ENCODE results near the gene ABCA13. TPM values are rescaled to one million over a fixed set of nuclear protein-coding genes. Genes with fewer than 3 reads are reported as not detected.

The ABCA13 gene
- total RNA-seq, 1 donor from 2014 or later = not detected

DNA sequence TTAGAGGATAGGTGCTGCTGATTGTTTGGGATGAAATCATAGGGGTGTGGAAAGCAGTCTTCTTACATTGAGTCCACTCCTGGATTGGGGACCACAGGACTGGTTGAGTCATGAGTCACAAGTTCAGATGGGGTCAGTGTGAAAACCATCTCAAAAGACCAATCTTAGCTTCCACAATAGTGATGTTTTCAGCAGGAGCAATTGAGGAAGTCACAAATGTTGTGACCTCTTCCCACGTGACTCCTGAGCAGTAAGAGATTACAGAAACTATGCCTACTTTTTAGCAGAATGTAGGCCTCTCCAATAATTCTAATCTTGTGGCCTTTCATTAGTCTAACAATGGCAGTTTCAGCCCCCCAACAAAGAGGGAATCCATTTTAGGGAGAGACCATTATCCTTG is 496.1 kb downstream of the ABCA13 start:
- no peaks in the 10 kb centered on the region for H3K36me3 Mint-ChIP-seq

DNA sequence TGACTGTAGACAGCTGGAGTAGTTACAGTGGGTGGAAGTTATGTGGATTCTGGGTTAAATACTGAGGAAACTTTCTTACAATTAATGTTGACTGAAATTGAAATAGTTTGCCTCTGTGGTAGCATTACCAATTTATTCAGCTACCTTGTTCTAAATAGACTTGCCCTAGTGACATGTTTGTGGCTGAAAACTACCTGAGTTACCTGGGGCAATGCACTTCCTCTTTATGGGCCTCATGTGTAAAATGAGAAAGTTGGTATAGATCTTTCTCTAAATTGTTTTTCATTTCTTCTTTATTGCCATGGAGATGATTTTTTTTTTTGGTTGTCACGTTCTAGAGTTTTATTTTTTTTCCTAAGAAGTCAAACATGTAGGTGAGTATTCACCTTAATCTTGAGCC is 500.4 kb downstream of the ABCA13 start:
- H4K20me1 ChIP-seq (ENCODE audit: low read depth) = no peaks in the 10 kb centered on the region
- H3K27me3 Mint-ChIP-seq (ENCODE audit: insufficient read depth, low read depth) = peaks cover 6% of the 10 kb centered on the region
- H3K4me1 ChIP-seq = no peaks in the 10 kb centered on the region
- no peak overlapping the region for H3K4me2 ChIP-seq
- no peak overlapping the region for H3K27ac ChIP-seq
- H3K9ac ChIP-seq = no peak overlapping the region
- no peak overlapping the region for H3K4me3 ChIP-seq
- no peaks in the 10 kb centered on the region for H3K36me3 Mint-ChIP-seq
- TF ChIP-seq EZH2phosphoT487 (IDR thresholded peaks at IDR 0.05) = no peak
- H3K9me3 ChIP-seq (ENCODE audit: low read depth) = no peaks in the 10 kb centered on the region
- H3K27ac Mint-ChIP-seq = no peak overlapping the region
- no peak overlapping the region for H3K4me3 Mint-ChIP-seq
- no peaks in the 10 kb centered on the region for H3K79me2 ChIP-seq (ENCODE audit: low read depth)
- H3K36me3 ChIP-seq = no peaks in the 10 kb centered on the region
- H3F3A ChIP-seq (ENCODE audit: low read depth) = no peaks in the 10 kb centered on the region
- no peaks in the 10 kb centered on the region for H3K27me3 ChIP-seq
- no peak for DNase-seq (ENCODE audit: low spot score)
- H3K9me3 Mint-ChIP-seq = peaks cover 18% of the 10 kb centered on the region
- H2AFZ ChIP-seq (replicated peaks) = no peak overlapping the region
- no peaks in the 10 kb centered on the region for H3K4me1 Mint-ChIP-seq

More for the DNA sequence above, 496.1 kb downstream of the ABCA13 start:
- no peak overlapping the region for H2AFZ ChIP-seq (replicated peaks)
- no peaks in the 10 kb centered on the region for H3F3A ChIP-seq (ENCODE audit: low read depth)
- TF ChIP-seq, protein P1, sequence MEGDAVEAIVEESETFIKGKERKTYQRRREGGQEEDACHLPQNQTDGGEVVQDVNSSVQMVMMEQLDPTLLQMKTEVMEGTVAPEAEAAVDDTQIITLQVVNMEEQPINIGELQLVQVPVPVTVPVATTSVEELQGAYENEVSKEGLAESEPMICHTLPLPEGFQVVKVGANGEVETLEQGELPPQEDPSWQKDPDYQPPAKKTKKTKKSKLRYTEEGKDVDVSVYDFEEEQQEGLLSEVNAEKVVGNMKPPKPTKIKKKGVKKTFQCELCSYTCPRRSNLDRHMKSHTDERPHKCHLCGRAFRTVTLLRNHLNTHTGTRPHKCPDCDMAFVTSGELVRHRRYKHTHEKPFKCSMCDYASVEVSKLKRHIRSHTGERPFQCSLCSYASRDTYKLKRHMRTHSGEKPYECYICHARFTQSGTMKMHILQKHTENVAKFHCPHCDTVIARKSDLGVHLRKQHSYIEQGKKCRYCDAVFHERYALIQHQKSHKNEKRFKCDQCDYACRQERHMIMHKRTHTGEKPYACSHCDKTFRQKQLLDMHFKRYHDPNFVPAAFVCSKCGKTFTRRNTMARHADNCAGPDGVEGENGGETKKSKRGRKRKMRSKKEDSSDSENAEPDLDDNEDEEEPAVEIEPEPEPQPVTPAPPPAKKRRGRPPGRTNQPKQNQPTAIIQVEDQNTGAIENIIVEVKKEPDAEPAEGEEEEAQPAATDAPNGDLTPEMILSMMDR (IDR thresholded peaks at IDR 0.05) = no peak
- TF ChIP-seq EZH2phosphoT487 (IDR thresholded peaks at IDR 0.05) (no peak), EZH2 (IDR thresholded peaks at IDR 0.05) (no peak)
- no peak overlapping the region for H3K27ac ChIP-seq
- H3K4me3 ChIP-seq = no peak overlapping the region
- H3K36me3 ChIP-seq = no peaks in the 10 kb centered on the region
- Mint-ChIP-seq H3K27ac (no peak overlapping the region), H3K27me3 (ENCODE audit: insufficient read depth, low read depth) (peaks cover 3% of the 10 kb centered on the region), H3K9me3 (no peaks in the 10 kb centered on the region), H3K4me1 (peaks cover 3% of the 10 kb centered on the region), H3K4me3 (no peak overlapping the region)
- no peaks in the 10 kb centered on the region for H3K9me3 ChIP-seq (ENCODE audit: low read depth)
- DNase-seq (ENCODE audit: low spot score) = no peak
- no peaks in the 10 kb centered on the region for H3K4me1 ChIP-seq
- H3K79me2 ChIP-seq (ENCODE audit: low read depth) = no peaks in the 10 kb centered on the region
- H3K4me2 ChIP-seq = no peak overlapping the region
- no peak overlapping the region for H3K9ac ChIP-seq
- H3K27me3 ChIP-seq = no peaks in the 10 kb centered on the region
- no peaks in the 10 kb centered on the region for H4K20me1 ChIP-seq (ENCODE audit: low read depth)

DNA sequence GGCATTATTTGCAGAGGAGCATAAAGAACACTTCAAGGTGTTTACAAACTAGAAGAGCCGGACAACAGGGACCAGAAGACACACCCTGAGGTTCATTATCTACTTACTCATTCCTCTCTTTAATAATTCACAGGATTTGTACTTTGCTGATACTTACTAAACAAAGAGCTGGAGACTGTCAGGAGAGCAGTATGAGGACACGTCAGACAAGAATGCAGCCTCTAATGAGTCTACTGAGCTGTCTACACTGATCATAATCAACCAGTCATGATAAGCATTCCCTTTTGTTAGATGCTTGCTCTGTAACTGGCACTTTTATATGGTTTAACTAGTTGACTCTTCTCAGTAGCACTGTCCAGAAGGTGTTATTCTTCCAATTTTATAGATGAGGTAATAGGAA is 509.7 kb downstream of the ABCA13 start:
- Mint-ChIP-seq H3K4me3 (no peak overlapping the region), H3K27me3 (ENCODE audit: insufficient read depth, low read depth) (peaks cover 3% of the 10 kb centered on the region), H3K9me3 (peaks cover 3% of the 10 kb centered on the region), H3K4me1 (no peaks in the 10 kb centered on the region), H3K27ac (no peak overlapping the region), H3K36me3 (no peaks in the 10 kb centered on the region)
- Histone ChIP-seq H3K4me1 (peaks cover 9% of the 10 kb centered on the region), H4K20me1 (ENCODE audit: low read depth) (no peaks in the 10 kb centered on the region), H3K9ac (no peak overlapping the region), H2AFZ (replicated peaks) (no peak overlapping the region), H3K9me3 (ENCODE audit: low read depth) (no peaks in the 10 kb centered on the region), H3K27ac (no peak overlapping the region), H3K36me3 (no peaks in the 10 kb centered on the region), H3K4me3 (no peak overlapping the region), H3K79me2 (ENCODE audit: low read depth) (no peaks in the 10 kb centered on the region), H3K27me3 (no peaks in the 10 kb centered on the region), H3F3A (ENCODE audit: low read depth) (no peaks in the 10 kb centered on the region), H3K4me2 (no peak overlapping the region)
- no peak for TF ChIP-seq EZH2 (IDR thresholded peaks at IDR 0.05)
- TF ChIP-seq EZH2phosphoT487 (IDR thresholded peaks at IDR 0.05) = no peak
- TF ChIP-seq, protein P1 (IDR thresholded peaks at IDR 0.05) = no peak
- peak; percentile 11 for DNase-seq (ENCODE audit: low spot score)

DNA sequence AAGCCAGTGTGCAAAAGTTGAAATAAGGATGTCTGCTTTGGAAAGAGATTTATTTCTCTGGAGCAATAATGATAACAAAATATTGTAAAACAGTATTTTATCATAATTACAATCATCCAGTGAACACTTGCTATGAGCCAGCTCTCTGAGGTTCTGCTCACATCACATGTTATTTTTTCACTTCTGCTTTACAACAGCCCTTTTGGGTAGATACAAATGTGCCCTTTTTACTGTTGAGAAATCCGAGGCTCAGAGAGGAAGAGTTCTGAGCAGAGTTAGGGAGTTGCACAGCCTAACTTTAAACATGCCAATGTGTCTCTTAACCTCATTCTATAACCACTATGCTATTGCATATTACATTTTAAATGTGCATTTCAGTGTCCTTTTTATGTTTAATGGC is 520.5 kb downstream of the ABCA13 start:
- DNase-seq (ENCODE audit: low spot score) = no peak
- Mint-ChIP-seq H3K4me1 (peaks cover 2% of the 10 kb centered on the region), H3K27ac (no peak overlapping the region), H3K9me3 (no peaks in the 10 kb centered on the region), H3K27me3 (ENCODE audit: insufficient read depth, low read depth) (no peaks in the 10 kb centered on the region), H3K36me3 (no peaks in the 10 kb centered on the region), H3K4me3 (no peak overlapping the region)
- Histone ChIP-seq H3K4me1 (no peaks in the 10 kb centered on the region), H3K36me3 (no peaks in the 10 kb centered on the region), H3K79me2 (ENCODE audit: low read depth) (no peaks in the 10 kb centered on the region), H3K4me2 (no peak overlapping the region), H3K27ac (no peak overlapping the region), H4K20me1 (ENCODE audit: low read depth) (no peaks in the 10 kb centered on the region), H2AFZ (replicated peaks) (no peak overlapping the region), H3K9ac (no peak overlapping the region), H3K27me3 (no peaks in the 10 kb centered on the region), H3K4me3 (no peak overlapping the region), H3K9me3 (ENCODE audit: low read depth) (no peaks in the 10 kb centered on the region), H3F3A (ENCODE audit: low read depth) (no peaks in the 10 kb centered on the region)
- TF ChIP-seq, protein P1 (IDR thresholded peaks at IDR 0.05) = no peak
- no peak for TF ChIP-seq EZH2 (IDR thresholded peaks at IDR 0.05)

Other genes starting within 250 kb of the ABCA13 start
- gene PKD1L1, start 223.0 kb upstream of the ABCA13 start, total RNA-seq (ENCODE audit: low replicate concordance) = 0.07 and 0.09 TPM in 2 replicates
- 31.2 and 48.7 TPM in 2 replicates for gene HUS1, start 191.8 kb upstream of the ABCA13 start, total RNA-seq (ENCODE audit: low replicate concordance)
- gene SUN3, start 142.4 kb upstream of the ABCA13 start, total RNA-seq (ENCODE audit: low replicate concordance) = not detected in 2 replicates
- gene C7orf57, start 135.9 kb upstream of the ABCA13 start, total RNA-seq (ENCODE audit: low replicate concordance) = not detected in 2 replicates
- gene UPP1, start 82.2 kb upstream of the ABCA13 start, total RNA-seq (ENCODE audit: low replicate concordance) = 11.2 and 15.0 TPM in 2 replicates

All from neural progenitor cell (in vitro differentiated cells).